Measurements from ENCODE around the gene SLC39A10.
"Not testable (repeated sequence)": the region's sequence is repeated elsewhere in the genome, so short reads cannot be mapped to it uniquely, and the experiment has no call there.

Gene SLC39A10

GRCh38 chr2:195674491-195675221 lies 17.6 kb downstream of the SLC39A10 start:
- DNase-seq (ENCODE audit: low read depth) = no peak

DNA sequence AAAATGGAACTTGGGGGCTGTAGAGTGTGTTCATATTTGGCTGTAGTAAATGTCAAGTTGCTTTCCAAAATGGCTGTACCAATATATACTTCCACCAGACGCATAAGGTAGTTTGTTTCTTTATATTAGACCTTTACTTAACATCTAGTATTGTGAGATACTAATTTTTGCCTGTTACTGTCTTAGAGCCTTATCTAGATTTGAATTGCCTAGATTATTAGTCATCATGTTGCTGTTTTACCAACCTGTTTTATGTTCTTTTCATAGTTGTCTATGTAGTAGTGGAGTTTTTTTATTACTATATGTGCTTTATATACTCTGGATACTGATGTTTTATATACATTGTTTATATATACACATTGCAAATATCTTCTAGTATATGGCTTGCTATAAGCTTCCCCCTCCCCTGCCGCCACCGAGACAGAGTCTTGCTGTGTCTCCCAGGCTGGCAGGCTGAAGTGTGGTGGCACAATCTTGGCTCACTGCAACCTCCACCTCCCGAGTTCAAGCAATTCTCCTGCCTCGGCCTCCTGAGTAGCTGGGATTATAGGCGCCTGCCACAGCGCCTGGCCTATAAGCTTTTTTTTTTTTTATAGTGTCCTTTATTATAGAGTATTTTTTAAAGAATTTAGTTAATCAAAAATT lies 18.9 kb downstream of the SLC39A10 start:
- DNase-seq (ENCODE audit: low read depth) = no peak

- DNase-seq (ENCODE audit: low read depth) = no peak
Measured at GRCh38 chr2:195677290-195677689, 20.3 kb downstream of the SLC39A10 start.

DNA sequence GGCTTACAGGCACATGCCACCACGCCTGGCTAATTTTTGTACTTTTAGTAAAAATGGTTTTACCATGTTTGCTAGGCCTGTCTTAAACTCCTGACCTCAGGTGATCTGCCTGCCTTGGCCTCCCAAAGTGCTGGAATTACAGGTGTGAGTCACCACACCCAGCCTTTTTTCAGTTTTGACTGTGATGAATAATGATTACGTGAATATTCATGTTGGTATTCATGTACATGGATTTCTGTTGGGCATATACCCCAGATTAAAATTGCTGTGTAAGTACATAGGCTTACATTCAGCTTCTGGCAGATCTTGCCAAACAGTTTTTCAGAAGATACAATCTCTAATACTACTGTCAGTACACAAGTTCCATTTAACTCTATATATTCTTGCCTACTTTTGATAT lies 20.9 kb downstream of the SLC39A10 start:
- no peak for DNase-seq (ENCODE audit: low read depth)

- DNase-seq (ENCODE audit: low read depth) = no peak
Measured at GRCh38 chr2:195682077-195682476, 25.1 kb downstream of the SLC39A10 start.

GRCh38 chr2:195683174-195683573 lies 26.1 kb downstream of the SLC39A10 start:
- no peak for DNase-seq (ENCODE audit: low read depth)

GRCh38 chr2:195686564-195686963 lies 29.5 kb downstream of the SLC39A10 start:
- DNase-seq (ENCODE audit: low read depth) = no peak

- DNase-seq (ENCODE audit: low read depth) = no peak
Measured at GRCh38 chr2:195687320-195688086, 30.5 kb downstream of the SLC39A10 start.

- not testable (repeated sequence) for DNase-seq (ENCODE audit: low read depth)
Measured at GRCh38 chr2:195692531-195692930, 35.5 kb downstream of the SLC39A10 start.

DNA sequence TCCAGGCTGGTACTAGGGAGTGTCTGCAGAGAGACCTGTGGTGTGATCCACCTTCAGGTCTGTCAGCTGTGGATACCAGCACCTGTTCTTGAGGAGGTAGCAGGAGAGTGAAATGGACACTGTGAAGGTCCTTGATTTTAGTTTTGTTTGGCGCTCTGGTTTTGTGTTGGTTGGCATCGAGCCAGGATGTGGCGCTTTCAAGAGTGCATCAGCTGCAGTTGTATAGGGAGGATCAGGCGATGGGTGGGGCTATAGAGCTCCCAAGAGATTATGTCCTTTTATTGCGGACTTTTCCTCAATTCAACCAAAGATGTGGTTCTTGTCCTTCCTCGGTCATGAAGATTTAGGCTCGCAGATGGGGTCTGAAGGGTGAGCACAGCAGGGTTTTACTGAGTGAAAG lies 37.5 kb downstream of the SLC39A10 start:
- DNase-seq (ENCODE audit: low read depth) = no peak

DNA sequence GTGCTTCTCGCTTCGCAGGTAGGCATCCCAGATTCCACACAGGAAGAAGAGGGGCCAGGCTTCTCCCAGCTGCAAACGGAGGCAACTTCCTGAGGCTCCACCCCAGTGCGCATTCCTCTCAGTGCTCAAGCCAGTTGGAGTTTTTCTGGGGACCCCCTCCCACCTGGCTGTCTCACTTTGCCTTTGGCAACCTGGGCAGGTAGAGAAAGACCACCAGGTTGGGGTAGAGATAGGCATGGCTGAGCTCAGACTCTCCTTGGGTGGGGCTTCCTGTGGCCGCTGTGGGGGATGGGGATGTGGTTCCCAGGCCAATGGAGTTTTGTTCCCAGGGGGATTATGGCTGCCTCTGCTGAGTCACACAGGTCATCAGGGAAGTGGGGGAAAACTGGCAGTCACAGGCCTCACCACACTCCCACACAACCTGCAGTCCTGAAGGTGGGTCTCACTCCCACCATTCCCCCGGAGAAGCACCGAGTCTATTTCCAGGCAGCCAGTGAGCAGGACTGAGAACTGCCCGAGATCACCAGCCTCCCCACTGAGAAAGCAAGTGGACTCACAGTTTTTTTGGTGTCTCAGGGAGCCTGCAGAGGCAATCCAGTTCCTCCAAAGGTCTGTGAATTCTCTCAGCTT lies 38.1 kb downstream of the SLC39A10 start:
- DNase-seq (ENCODE audit: low read depth) = no peak

DNA sequence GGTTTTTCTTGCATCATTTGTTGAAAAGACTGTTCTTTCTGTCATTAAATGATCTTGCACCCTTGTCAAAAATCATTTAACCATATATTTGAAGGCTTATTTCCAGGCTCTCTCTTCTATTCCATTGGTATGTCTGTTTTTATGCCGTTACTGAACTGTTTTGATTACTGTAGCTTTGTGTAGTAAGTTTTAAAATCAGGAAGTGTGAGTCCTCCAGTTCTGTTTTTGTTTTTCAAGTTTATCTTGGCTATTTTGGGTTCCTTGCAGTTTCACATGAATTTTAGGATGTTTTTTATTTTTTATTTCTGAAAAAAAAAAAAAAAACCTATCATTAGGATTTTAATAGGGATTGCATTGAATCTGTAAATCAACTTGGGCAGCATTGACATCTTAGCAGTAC lies 39.0 kb downstream of the SLC39A10 start:
- DNase-seq (ENCODE audit: low read depth) = no peak

DNA sequence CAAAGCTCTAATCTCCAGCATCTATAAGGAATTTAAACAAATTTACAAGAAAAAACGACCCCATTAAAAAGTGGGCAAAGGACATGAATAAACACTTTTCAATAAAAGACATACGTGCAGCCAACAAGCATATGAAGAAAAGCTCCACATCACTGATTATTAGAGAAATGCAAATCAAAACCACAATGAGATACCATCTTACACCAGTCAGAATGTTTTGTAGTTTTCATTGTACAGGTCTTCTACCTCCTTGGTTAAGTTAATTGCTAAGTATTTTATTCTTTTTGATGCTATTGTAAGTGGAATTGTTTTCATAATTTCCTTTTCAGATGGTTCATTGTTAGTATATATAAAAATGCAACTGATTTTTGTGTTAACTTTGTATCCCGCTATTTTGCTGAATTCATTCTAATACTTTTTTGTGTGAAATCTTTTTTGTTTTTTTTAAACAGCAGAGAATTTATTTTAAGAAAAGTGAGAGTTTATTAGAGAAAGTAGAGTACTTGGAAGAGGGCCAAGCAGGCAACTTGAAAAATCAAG lies 40.7 kb downstream of the SLC39A10 start:
- DNase-seq (ENCODE audit: low read depth) = no peak

- no peak for DNase-seq (ENCODE audit: low read depth)
Measured at GRCh38 chr2:195700480-195700879, 43.5 kb downstream of the SLC39A10 start.

DNA sequence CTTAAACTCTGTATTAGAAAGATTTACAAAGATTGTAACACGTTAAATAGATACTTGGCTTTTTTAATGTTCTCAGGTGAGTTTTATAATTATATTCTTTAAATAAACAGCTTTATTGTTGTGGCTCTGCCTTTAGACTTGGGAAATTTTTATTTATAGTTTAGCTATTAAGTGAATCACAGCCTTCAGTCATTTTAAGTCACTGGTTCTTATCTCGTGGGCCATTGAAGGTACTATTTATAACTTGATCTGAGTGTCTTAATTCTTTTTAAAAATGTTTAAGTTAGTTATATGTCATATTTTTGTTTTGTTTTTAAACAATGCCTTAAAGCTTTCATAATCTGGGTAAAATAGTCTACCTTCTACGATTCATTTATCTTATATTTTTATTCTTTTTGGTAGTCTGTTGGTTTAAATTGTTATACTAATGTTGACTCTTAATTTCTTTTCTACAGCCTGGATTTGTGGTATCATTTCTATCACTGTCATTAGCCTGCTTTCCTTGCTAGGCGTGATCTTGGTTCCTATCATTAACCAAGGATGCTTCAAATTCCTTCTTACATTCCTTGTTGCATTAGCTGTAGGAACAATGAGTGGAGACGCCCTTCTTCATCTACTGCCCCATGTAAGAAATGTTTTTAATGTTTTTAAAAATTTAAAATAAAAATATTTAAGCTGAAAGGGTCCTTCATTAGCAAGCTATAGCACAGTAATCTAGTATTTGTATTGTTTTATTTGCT lies 49.3 kb downstream of the SLC39A10 start:
- no peak for DNase-seq (ENCODE audit: low read depth)

GRCh38 chr2:195709901-195710806 lies 53.1 kb downstream of the SLC39A10 start:
- no peak for DNase-seq (ENCODE audit: low read depth)

DNA sequence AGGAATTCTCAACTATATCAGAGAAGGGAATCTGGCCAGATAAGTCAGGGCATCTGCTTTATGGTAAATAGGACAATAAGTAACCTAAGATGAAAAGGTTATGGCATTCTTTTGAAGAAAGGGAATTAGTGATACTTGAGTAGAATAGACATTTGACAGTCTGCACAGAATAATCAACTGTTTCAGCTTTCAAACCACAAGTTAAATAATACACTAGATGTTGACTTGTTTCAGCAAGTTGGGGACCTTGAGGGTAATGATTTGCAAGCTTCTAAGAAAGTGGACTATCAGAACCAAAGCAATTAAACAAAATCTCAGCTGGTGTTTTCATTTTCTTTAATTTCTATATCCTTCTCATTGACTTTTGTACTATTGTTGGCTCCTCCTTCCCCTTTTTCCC lies 54.5 kb downstream of the SLC39A10 start:
- DNase-seq (ENCODE audit: low read depth) = no peak

DNA sequence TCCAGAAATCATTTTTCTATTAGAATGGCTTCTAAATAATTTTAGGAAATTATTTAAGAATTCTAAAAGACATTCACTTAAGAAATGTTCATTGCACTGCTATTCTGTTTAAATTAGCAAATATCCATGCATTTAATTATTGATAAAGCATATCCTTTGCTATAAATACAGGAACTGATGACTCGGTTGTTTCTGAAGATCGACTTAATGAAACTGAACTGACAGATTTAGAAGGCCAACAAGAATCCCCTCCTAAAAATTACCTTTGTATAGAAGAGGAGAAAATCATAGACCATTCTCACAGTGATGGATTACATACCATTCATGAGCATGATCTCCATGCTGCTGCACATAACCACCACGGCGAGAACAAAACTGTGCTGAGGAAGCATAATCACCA lies 59.4 kb downstream of the SLC39A10 start:
- DNase-seq (ENCODE audit: low read depth) = no peak

DNA sequence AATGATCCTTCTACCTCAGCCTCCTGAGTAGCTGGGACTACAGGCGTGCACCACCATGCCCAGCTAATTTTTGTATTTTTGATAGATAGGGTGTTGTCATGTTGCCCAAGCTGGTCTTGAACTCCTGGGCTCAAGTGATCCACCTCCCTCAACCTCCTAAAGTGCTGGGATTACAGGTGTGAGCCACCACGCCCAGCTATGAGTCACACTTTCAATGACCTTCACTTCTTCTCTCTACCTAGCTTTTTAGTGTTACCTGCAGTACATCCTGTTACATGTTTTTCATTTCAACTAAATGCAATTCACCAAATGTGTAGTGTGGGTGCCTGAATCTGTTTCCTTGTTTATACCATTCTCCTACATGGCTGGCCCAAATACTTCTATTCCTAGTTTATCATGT lies 64.0 kb downstream of the SLC39A10 start:
- DNase-seq (ENCODE audit: low read depth) = no peak

GRCh38 chr2:195722075-195722474 lies 65.0 kb downstream of the SLC39A10 start:
- no peak for DNase-seq (ENCODE audit: low read depth)

GRCh38 chr2:195727106-195727505 lies 70.1 kb downstream of the SLC39A10 start:
- no peak for DNase-seq (ENCODE audit: low read depth)
